Adipose tissue (tissue), 3 donors: Measurements from ENCODE around the gene FBLN1. TPM values are rescaled to one million over a fixed set of nuclear protein-coding genes. Genes with fewer than 3 reads are reported as not detected.

ENCODE experiments used
- polyA plus RNA-seq, 3 donors: library from polyadenylated mRNA; stranded (reverse); fragments of 200-250 nt; gene quantifications; one replicate each; pipeline ENCODE4 v1.2.3, GENCODE V29; 2013
- donor health status: healthy with polysubstance abuse.
- donor health status: Bipolar disorder and iron deficiency.
- donor health status: healthy.

FBLN1 gene
- polyA plus RNA-seq, 3 donors = 33.2 to 280 (median 121) TPM

Other genes with a start within 250 kb of the FBLN1 start
- gene UPK3A, start 217.9 kb upstream of the FBLN1 start, polyA plus RNA-seq = not detected
- gene FAM118A, start 192.9 kb upstream of the FBLN1 start, polyA plus RNA-seq = 10 to 100 TPM in 2 of 3 donors, 1 to 10 TPM in 1; 6.4 to 40.5 (median 14.7) TPM
- gene SMC1B, start 89.3 kb upstream of the FBLN1 start, polyA plus RNA-seq = under 1 TPM in 2 of 3 donors, not detected in 1; 0.01 to 0.02 TPM
- under 1 TPM; 0.06 to 0.56 (median 0.17) TPM for gene RIBC2, start 89.2 kb upstream of the FBLN1 start, polyA plus RNA-seq
- 10 to 100 TPM; 40.9 to 64.7 (median 52.3) TPM for gene ATXN10, start 169.0 kb downstream of the FBLN1 start, polyA plus RNA-seq